Body of pancreas (tissue), 4 donors: ENCODE data around the gene SLC35F2.

ENCODE experiments used
- POLR2A ChIP-seq, 3 donors: fragments of 450-650 bp; IDR thresholded peaks; one replicate each; pipeline ENCODE4 v1.6.1; 2016; ENCODE audit warnings: antibody characterized with exemption in 3 of 3, mild to moderate bottlenecking in 2 of 3
- TF ChIP-seq, protein P1 (sequence below), 7 experiments: fragments of 450-650 bp in 4 of 7; fragments of 200-600 bp in 3 of 7; sonication (generic) in 3 of 7; IDR thresholded peaks; one replicate each; pipeline ENCODE4 v1.5.1; 2016 to 2019; ENCODE audit warnings: antibody characterized with exemption in 7 of 7

DNA sequence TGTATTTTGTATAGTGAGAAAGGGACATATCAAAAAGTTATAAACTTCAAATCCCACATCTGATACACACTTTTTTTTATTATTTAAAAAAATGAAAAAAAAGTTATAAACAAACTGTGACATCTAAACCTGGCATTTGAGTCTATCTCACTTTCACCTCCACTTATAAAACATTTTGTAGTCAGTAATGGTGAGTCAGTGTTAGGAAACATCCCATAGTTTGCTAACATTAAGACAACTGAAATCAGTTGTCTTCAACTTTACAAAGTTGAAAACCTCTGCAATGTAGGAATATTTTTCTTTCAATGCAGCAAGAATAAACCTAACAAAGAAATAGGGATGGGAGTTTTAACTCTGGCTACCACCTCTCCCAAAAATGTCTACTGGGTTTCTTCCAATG lies 47.7 kb downstream of the SLC35F2 start:
- TF ChIP-seq, protein P1, sequence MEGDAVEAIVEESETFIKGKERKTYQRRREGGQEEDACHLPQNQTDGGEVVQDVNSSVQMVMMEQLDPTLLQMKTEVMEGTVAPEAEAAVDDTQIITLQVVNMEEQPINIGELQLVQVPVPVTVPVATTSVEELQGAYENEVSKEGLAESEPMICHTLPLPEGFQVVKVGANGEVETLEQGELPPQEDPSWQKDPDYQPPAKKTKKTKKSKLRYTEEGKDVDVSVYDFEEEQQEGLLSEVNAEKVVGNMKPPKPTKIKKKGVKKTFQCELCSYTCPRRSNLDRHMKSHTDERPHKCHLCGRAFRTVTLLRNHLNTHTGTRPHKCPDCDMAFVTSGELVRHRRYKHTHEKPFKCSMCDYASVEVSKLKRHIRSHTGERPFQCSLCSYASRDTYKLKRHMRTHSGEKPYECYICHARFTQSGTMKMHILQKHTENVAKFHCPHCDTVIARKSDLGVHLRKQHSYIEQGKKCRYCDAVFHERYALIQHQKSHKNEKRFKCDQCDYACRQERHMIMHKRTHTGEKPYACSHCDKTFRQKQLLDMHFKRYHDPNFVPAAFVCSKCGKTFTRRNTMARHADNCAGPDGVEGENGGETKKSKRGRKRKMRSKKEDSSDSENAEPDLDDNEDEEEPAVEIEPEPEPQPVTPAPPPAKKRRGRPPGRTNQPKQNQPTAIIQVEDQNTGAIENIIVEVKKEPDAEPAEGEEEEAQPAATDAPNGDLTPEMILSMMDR (IDR thresholded peaks at IDR 0.05) = no peak
- TF ChIP-seq POLR2A (IDR thresholded peaks at IDR 0.05) = no peak
